ENCODE data around the gene TSPAN18.

GRCh38 chr11:44876194-44876723 is 149.5 kb downstream of the TSPAN18 start:
- TF ChIP-seq CTCF (IDR thresholded peaks at IDR 0.05) (no peak), SIN3A (IDR thresholded peaks at IDR 0.05; ENCODE audit: borderline replicate concordance, insufficient read depth, low read depth, low read length) (no peak), POLR2AphosphoS5 (IDR thresholded peaks at IDR 0.05; ENCODE audit: low read depth, low read length) (no peak), REST (IDR thresholded peaks at IDR 0.05; ENCODE audit: insufficient read depth in 1 of 2, low read depth in 2 of 2, low read length in 1 of 2) (no peak), TCF7L2 (IDR thresholded peaks at IDR 0.05; ENCODE audit: low read depth, low read length) (no peak)

Data from Panc1 (cell line).